OCI-LY7 (cell line): ENCODE measurements around the gene TSC22D2. TPM values are rescaled to one million over a fixed set of nuclear protein-coding genes. Genes with fewer than 3 reads are reported as not detected.

Experiments used
- BruUV-seq: library from RNA; stranded (reverse); fragments of 400-500 nt; replicated peaks from 2 replicates; lab custom pipeline; 2021; lab: Mats Ljungman, UMichigan
- CTCF ChIA-PET: fragments of 300-600 bp; sonication (Branson Sonifier 250); formaldehyde crosslinking; loops from one replicate; lab custom pipeline; 2022; ENCODE audit warnings: antibody characterized with exemption; ENCODE audit not compliant: unreplicated experiment; lab: Charles Lee
- POLR2A ChIA-PET: fragments of 300-600 bp; sonication (Branson Sonifier 250); formaldehyde crosslinking; loops from one replicate; lab custom pipeline; 2022; ENCODE audit warnings: antibody characterized with exemption; lab: Charles Lee
- DNase-seq: peaks from one replicate; pipeline ENCODE4 v3.0.0-alpha.2; 2015; ENCODE audit warnings: low spot score
- H2AFZ ChIP-seq: fragments of 200-600 bp; sonication (generic), shearing (Covaris generic); 2 replicates; pipeline ENCODE4 v1.6.1; 2014; ENCODE audit warnings: mild to moderate bottlenecking, antibody characterized with exemption, low read length, moderate library complexity
- H3K27ac ChIP-seq: fragments of 200-600 bp; sonication (generic); 2 replicates; pipeline ENCODE4 v1.5.1; 2014; ENCODE audit warnings: mixed run types, low read depth, mild to moderate bottlenecking, moderate library complexity, low read length, inconsistent platforms; ENCODE audit not compliant: poor library complexity, severe bottlenecking
- H3K36me3 ChIP-seq: fragments of 200-600 bp; sonication (generic); 2 replicates; pipeline ENCODE4 v1.6.1; 2014; ENCODE audit warnings: mild to moderate bottlenecking, antibody characterized with exemption, low read length, moderate library complexity, mixed read lengths; ENCODE audit not compliant: insufficient read depth
- H3K4me1 ChIP-seq: fragments of 200-600 bp; sonication (generic); 2 replicates; pipeline ENCODE4 v1.5.1; 2014; ENCODE audit warnings: mild to moderate bottlenecking, low read length; ENCODE audit not compliant: insufficient read depth, poor library complexity, severe bottlenecking
- H3K4me2 ChIP-seq: fragments of 200-600 bp; sonication (generic); 2 replicates; pipeline ENCODE4 v1.6.1; 2014; ENCODE audit warnings: mild to moderate bottlenecking, low read length
- H3K4me3 ChIP-seq: fragments of 200-600 bp; sonication (generic); 2 replicates; pipeline ENCODE4 v1.5.1; 2014; ENCODE audit warnings: mild to moderate bottlenecking, low read depth, low read length; ENCODE audit not compliant: poor library complexity, severe bottlenecking
- H3K79me2 ChIP-seq: fragments of 200-600 bp; sonication (generic); 2 replicates; pipeline ENCODE4 v1.6.1; 2016; ENCODE audit warnings: low read depth, mild to moderate bottlenecking, low read length, moderate library complexity, mixed read lengths; ENCODE audit not compliant: insufficient read depth
- H3K9me2 ChIP-seq: fragments of 200-600 bp; sonication (generic); 2 replicates; pipeline ENCODE4 v1.6.1; 2016; ENCODE audit warnings: mild to moderate bottlenecking, low read length, mixed read lengths; ENCODE audit not compliant: insufficient read depth
- H3K9me3 ChIP-seq: fragments of 200-600 bp; sonication (generic); 2 replicates; pipeline ENCODE4 v1.6.1; 2014; ENCODE audit warnings: mild to moderate bottlenecking, mixed run types, low read length, mixed read lengths
- H4K20me1 ChIP-seq: fragments of 200-600 bp; sonication (generic); 2 replicates; pipeline ENCODE4 v1.6.1; 2014; ENCODE audit warnings: mild to moderate bottlenecking, antibody characterized with exemption, low read length, moderate library complexity, mixed read lengths; ENCODE audit not compliant: insufficient read depth
- EZH2phosphoT487 ChIP-seq: fragments of 200-600 bp; sonication (generic); IDR thresholded peaks from 2 replicates; pipeline ENCODE4 v1.6.1; 2018; ENCODE audit warnings: low read depth, borderline replicate concordance, mild to moderate bottlenecking, mixed run types, antibody characterized with exemption, low read length, moderate library complexity, mixed read lengths
- intact Hi-C: fragments of 100-400 bp; cut with micrococcal nuclease; formaldehyde crosslinking; loops from one replicate; pipeline ENCODE4 v1.10.0; 2022; ENCODE audit not compliant: unreplicated experiment
- total RNA-seq, 2 experiments: library from RNA; depleted of rRNA in 1 of 2; stranded (reverse); fragments of >200 nt in 1 of 2; shearing (Covaris generic) in 1 of 2; gene quantifications; 2 replicates each; pipeline ENCODE4 v1.2.3, GENCODE V29; 2014 to 2022
- TF ChIP-seq, protein P1 (sequence below): fragments of 200-600 bp; sonication (generic); conservative IDR thresholded peaks from 2 replicates; pipeline ENCODE4 v1.5.1; 2014; ENCODE audit warnings: mild to moderate bottlenecking, antibody characterized with exemption, low read length, moderate library complexity, mixed read lengths

TSC22D2 gene
- total RNA-seq, 2 experiments from 2014 or later, result 5.9 to 24.2 TPM

DNA sequence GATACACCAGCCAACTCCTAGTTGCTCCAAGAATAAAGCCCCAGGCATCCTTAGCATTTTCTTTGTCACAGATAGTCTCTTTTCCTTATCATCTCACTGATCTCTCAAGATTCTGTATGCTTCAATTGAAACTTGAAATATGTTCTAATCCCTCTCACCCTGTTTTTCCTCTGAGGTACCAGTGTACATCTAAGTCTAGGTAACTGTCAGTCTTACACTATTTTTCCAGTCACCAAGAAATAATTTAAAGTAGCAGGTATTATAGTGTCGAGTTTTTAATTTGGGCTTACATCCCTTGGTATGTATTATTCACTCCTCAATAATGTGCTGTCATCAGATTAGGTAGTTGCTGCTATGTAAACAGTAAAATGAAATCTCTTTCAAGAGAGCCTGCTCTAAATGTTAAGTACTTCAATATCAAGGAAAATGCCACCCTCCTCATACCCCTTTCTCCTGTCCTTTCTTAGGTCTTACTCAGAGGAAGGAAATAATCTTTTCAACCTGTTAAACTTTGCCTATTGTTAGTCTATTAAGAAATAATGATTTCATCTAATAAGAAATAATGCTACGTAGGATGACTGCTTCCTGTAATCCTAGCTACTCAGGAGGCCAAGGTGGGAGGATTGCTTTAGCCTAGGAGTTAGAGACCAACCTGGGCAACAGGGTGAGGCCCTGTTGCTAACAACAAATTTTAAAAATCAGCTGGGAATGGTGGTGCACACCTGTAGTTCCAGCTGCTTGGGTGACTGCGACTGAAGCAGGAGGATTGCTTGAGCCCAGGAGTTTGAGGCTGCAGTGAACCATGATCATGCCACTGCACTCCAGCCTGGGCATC lies 39.8 kb downstream of the TSC22D2 start:
- Histone ChIP-seq H2AFZ (no peak overlapping the region), H3K27ac (no peak overlapping the region), H3K4me3 (no peak overlapping the region), H3K36me3 (no peaks in the 10 kb centered on the region), H4K20me1 (no peaks in the 10 kb centered on the region), H3K4me1 (no peaks in the 10 kb centered on the region), H3K79me2 (peaks cover 9% of the 10 kb centered on the region; the same call in 1 of the 2 replicates), H3K4me2 (no peak overlapping the region), H3K9me3 (no peaks in the 10 kb centered on the region), H3K9me2 (no peaks in the 10 kb centered on the region)
- DNase-seq, result no peak
- ChIA-PET POLR2A (interaction anchor here (1.6 kb wide), 1 partner anchor 40 kb away, joined by 3 read pairs; the partner anchor contains the start of gene TSC22D2), CTCF (no interaction called here)
- TF ChIP-seq EZH2phosphoT487, result no peak
- TF ChIP-seq, protein P1, sequence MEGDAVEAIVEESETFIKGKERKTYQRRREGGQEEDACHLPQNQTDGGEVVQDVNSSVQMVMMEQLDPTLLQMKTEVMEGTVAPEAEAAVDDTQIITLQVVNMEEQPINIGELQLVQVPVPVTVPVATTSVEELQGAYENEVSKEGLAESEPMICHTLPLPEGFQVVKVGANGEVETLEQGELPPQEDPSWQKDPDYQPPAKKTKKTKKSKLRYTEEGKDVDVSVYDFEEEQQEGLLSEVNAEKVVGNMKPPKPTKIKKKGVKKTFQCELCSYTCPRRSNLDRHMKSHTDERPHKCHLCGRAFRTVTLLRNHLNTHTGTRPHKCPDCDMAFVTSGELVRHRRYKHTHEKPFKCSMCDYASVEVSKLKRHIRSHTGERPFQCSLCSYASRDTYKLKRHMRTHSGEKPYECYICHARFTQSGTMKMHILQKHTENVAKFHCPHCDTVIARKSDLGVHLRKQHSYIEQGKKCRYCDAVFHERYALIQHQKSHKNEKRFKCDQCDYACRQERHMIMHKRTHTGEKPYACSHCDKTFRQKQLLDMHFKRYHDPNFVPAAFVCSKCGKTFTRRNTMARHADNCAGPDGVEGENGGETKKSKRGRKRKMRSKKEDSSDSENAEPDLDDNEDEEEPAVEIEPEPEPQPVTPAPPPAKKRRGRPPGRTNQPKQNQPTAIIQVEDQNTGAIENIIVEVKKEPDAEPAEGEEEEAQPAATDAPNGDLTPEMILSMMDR, result no peak
- intact Hi-C loops, result no loop called here
- no TSS peak for BruUV-seq

DNA sequence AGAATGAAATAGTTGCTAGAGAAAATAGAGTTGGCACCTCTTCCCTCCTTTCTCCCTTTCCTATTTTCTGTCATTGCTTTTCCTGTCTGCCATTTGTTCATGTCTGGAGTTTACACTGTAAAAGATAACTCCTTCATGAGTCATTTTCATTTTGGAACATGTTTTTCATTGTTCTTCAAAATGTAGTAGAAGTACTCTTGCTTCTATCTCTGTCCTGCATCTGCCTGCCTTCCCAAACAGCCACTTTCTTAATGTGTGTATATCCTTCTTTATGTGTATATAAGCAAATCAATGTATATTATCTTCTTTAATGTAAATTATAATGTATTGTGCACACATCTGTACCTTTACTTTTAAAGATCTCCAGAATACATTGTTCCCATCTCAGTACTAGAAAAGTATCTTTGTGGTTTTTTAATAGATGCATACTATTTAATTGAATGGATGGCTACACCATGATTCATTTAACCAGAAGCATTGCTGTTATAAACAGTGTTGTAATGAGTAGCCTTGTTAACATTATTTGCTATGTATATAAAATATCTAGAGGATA lies 41.1 kb downstream of the TSC22D2 start:
- intact Hi-C loops, result no loop called here
- no peaks in the 10 kb centered on the region for H3K9me2 ChIP-seq
- ChIA-PET POLR2A (interaction anchor here (0.8 to 1.6 kb wide), 2 partner anchors 27 to 41 kb away, joined by 3 to 4 read pairs; partner anchors contain the start of gene TSC22D2), CTCF (no interaction called here)
- H4K20me1 ChIP-seq, result 0 out of 2 replicates have a peak, but pooled peaks cover 8% of the 10 kb centered on the region
- TF ChIP-seq, protein P1, result no peak
- no peak for TF ChIP-seq EZH2phosphoT487
- no TSS peak for BruUV-seq
- H3K36me3 ChIP-seq, result no peaks in the 10 kb centered on the region
- H3K27ac ChIP-seq, result no peak overlapping the region
- no peak overlapping the region for H3K4me3 ChIP-seq
- no peaks in the 10 kb centered on the region for H3K4me1 ChIP-seq
- peaks cover 9% of the 10 kb centered on the region; the same call in 1 of the 2 replicates for H3K79me2 ChIP-seq
- no peak for DNase-seq
- no peaks in the 10 kb centered on the region for H3K9me3 ChIP-seq
- H2AFZ ChIP-seq, result no peak overlapping the region
- H3K4me2 ChIP-seq, result no peak overlapping the region
